ENCODE results near the gene EFNB2. TPM values are rescaled to one million over a fixed set of nuclear protein-coding genes. Genes with fewer than 3 reads are reported as not detected.

EFNB2 gene
- total RNA-seq, 1 experiment from 2014 or later: 68.0 TPM

GRCh38 chr13:106484537-106485193 is 50.8 kb downstream of the EFNB2 start:
- Mint-ChIP-seq H3K9me3 (ENCODE audit: unreplicated experiment) (no peaks in the 10 kb centered on the region), H3K4me1 (ENCODE audit: low read depth, unreplicated experiment) (peaks cover 6% of the 10 kb centered on the region), H3K36me3 (ENCODE audit: insufficient read depth, unreplicated experiment) (peaks cover 17% of the 10 kb centered on the region), H3K27me3 (ENCODE audit: insufficient read depth, unreplicated experiment) (no peaks in the 10 kb centered on the region), H3K27ac (ENCODE audit: unreplicated experiment) (no peak overlapping the region), H3K4me3 (ENCODE audit: unreplicated experiment) (no peak overlapping the region)
- no peak for TF ChIP-seq CTCF (IDR thresholded peaks at IDR 0.05; ENCODE audit: insufficient read depth in 1 of 2, low read depth in 1 of 2, low read length in 1 of 2, severe bottlenecking in 1 of 2, unreplicated experiment in 1 of 2)
- Histone ChIP-seq H3K27me3 (replicated peaks; ENCODE audit: control insufficient read depth, insufficient read depth, low read length) (no peaks in the 10 kb centered on the region), H3K9me3 (no peaks in the 10 kb centered on the region), H3K4me3 (ENCODE audit: low read depth, low read length) (no peak overlapping the region), H3K36me3 (ENCODE audit: control insufficient read depth, insufficient read depth, low read length) (no peaks in the 10 kb centered on the region), H3K4me1 (peaks cover 17% of the 10 kb centered on the region)
- no peak for DNase-seq
- CTCF ChIA-PET: no interaction called here
- BruUV-seq (replicated peaks): no TSS peak
- intact Hi-C loops (cut with micrococcal nuclease; ENCODE audit: unreplicated experiment): loop anchor here (5.0 kb wide), 1 partner anchor 67 kb away; no protein-coding TSS in a partner anchor
- POLR2A ChIA-PET: no interaction called here

- Mint-ChIP-seq H3K4me1 (ENCODE audit: low read depth, unreplicated experiment) (peaks cover under 1% of the 10 kb centered on the region), H3K4me3 (ENCODE audit: unreplicated experiment) (no peak overlapping the region), H3K9me3 (ENCODE audit: unreplicated experiment) (no peaks in the 10 kb centered on the region), H3K27ac (ENCODE audit: unreplicated experiment) (no peak overlapping the region), H3K36me3 (ENCODE audit: insufficient read depth, unreplicated experiment) (peaks cover 12% of the 10 kb centered on the region), H3K27me3 (ENCODE audit: insufficient read depth, unreplicated experiment) (no peaks in the 10 kb centered on the region)
- no TSS peak for BruUV-seq (replicated peaks)
- TF ChIP-seq CTCF (IDR thresholded peaks at IDR 0.05; ENCODE audit: insufficient read depth in 1 of 2, low read depth in 1 of 2, low read length in 1 of 2, severe bottlenecking in 1 of 2, unreplicated experiment in 1 of 2): no peak
- intact Hi-C loops (cut with micrococcal nuclease; ENCODE audit: unreplicated experiment): no loop called here
- CTCF ChIA-PET: no interaction called here
- Histone ChIP-seq H3K4me3 (ENCODE audit: low read depth, low read length) (no peak overlapping the region), H3K9me3 (no peaks in the 10 kb centered on the region), H3K4me1 (peaks cover 13% of the 10 kb centered on the region), H3K27me3 (replicated peaks; ENCODE audit: control insufficient read depth, insufficient read depth, low read length) (no peaks in the 10 kb centered on the region), H3K36me3 (ENCODE audit: control insufficient read depth, insufficient read depth, low read length) (no peaks in the 10 kb centered on the region)
- POLR2A ChIA-PET: no interaction called here
- DNase-seq: no peak
Measured at GRCh38 chr13:106484084-106484483, 51.4 kb downstream of the EFNB2 start.

GRCh38 chr13:106481919-106482318 is 53.5 kb downstream of the EFNB2 start:
- no peak overlapping the region for H3K27ac Mint-ChIP-seq (ENCODE audit: unreplicated experiment)
- H3K4me1 Mint-ChIP-seq (ENCODE audit: low read depth, unreplicated experiment): peaks cover 2% of the 10 kb centered on the region
- H3K4me3 Mint-ChIP-seq (ENCODE audit: unreplicated experiment): no peak overlapping the region
- no peak for DNase-seq
- H3K27me3 Mint-ChIP-seq (ENCODE audit: insufficient read depth, unreplicated experiment): no peaks in the 10 kb centered on the region
- H3K36me3 Mint-ChIP-seq (ENCODE audit: insufficient read depth, unreplicated experiment): peaks cover 6% of the 10 kb centered on the region
- Histone ChIP-seq H3K36me3 (ENCODE audit: control insufficient read depth, insufficient read depth, low read length) (no peaks in the 10 kb centered on the region), H3K4me3 (ENCODE audit: low read depth, low read length) (no peak overlapping the region), H3K9me3 (no peaks in the 10 kb centered on the region), H3K4me1 (peaks cover 3% of the 10 kb centered on the region), H3K27me3 (replicated peaks; ENCODE audit: control insufficient read depth, insufficient read depth, low read length) (no peaks in the 10 kb centered on the region)
- no peaks in the 10 kb centered on the region for H3K9me3 Mint-ChIP-seq (ENCODE audit: unreplicated experiment)
- CTCF ChIA-PET: no interaction called here
- intact Hi-C loops (cut with micrococcal nuclease; ENCODE audit: unreplicated experiment): no loop called here
- no TSS peak for BruUV-seq (replicated peaks)
- POLR2A ChIA-PET: no interaction called here
- TF ChIP-seq CTCF (IDR thresholded peaks at IDR 0.05; ENCODE audit: insufficient read depth in 1 of 2, low read depth in 1 of 2, low read length in 1 of 2, severe bottlenecking in 1 of 2, unreplicated experiment in 1 of 2): no peak

Data from Caco-2 (cell line).